C4-2B (cell line): ENCODE results near the gene THRB.

Experiments
- H3K27ac ChIP-seq: fragments of 450-650 bp; 2 replicates; pipeline ENCODE4 v1.5.1; 2017
- CTCF ChIP-seq: fragments of 450-650 bp; conservative IDR thresholded peaks from 2 replicates; pipeline ENCODE4 v1.5.1; 2017; ENCODE audit warnings: mild to moderate bottlenecking
- ZFX ChIP-seq: fragments of 450-650 bp; IDR thresholded peaks from 2 replicates; pipeline ENCODE4 v1.6.1; 2017

The THRB gene

GRCh38 chr3:24315971-24316370, 178.7 kb downstream of the THRB start:
- TF ChIP-seq CTCF: no peak
- TF ChIP-seq ZFX: no peak
- H3K27ac ChIP-seq: no peak overlapping the region

GRCh38 chr3:24315356-24315755, 179.3 kb downstream of the THRB start:
- no peak for TF ChIP-seq CTCF
- no peak for TF ChIP-seq ZFX
- no peak overlapping the region for H3K27ac ChIP-seq

GRCh38 chr3:24311881-24312280, 182.8 kb downstream of the THRB start:
- H3K27ac ChIP-seq: no peak overlapping the region
- TF ChIP-seq ZFX: no peak
- no peak for TF ChIP-seq CTCF

GRCh38 chr3:24310887-24311286, 183.8 kb downstream of the THRB start:
- H3K27ac ChIP-seq: no peak overlapping the region
- no peak for TF ChIP-seq ZFX
- TF ChIP-seq CTCF: no peak

- TF ChIP-seq ZFX (no peak), CTCF (no peak)
Observed at GRCh38 chr3:24306518-24306917, 188.1 kb downstream of the THRB start.

GRCh38 chr3:24305795-24306467, 188.7 kb downstream of the THRB start:
- TF ChIP-seq CTCF: no peak
- TF ChIP-seq ZFX: no peak
- peak overlapping the region; percentile 76 for H3K27ac ChIP-seq

More at GRCh38 chr3:24306518-24306917, 188.1 kb downstream of the THRB start:
- H3K27ac ChIP-seq: peak overlapping the region; percentile 76

GRCh38 chr3:24303057-24303754, 191.4 kb downstream of the THRB start:
- TF ChIP-seq ZFX (no peak), CTCF (no peak)
- peak overlapping the region; percentile 34; the same call in 1 of the 2 replicates for H3K27ac ChIP-seq
